CD4-positive, alpha-beta T cell (primary cell): Measurements from ENCODE around the gene PSAPL1. TPM values are rescaled to one million over a fixed set of nuclear protein-coding genes. Genes with fewer than 3 reads are reported as not detected.

Experiments used
- ATAC-seq: fragments of 200-7000 bp; cut with Tn5 transposase; one replicate; pipeline ENCODE4 v1.10.0; 2022; ENCODE audit warnings: mild to moderate bottlenecking; ENCODE audit not compliant: poor library complexity
- CTCF ChIA-PET: fragments of 350-600 bp; sonication (Branson Sonifier 250); formaldehyde crosslinking; loops from one replicate; lab custom pipeline; 2021; ENCODE audit warnings: antibody characterized with exemption, inconsistent platforms; lab: Charles Lee
- POLR2A ChIA-PET: fragments of 350-600 bp; sonication (Branson Sonifier 250); formaldehyde crosslinking; loops from one replicate; lab custom pipeline; 2021; ENCODE audit warnings: antibody characterized with exemption, inconsistent platforms; lab: Charles Lee
- DNase-seq, 14 experiments: peaks; one replicate each; pipeline ENCODE4 v3.0.0-alpha.2; 2013 to 2020; ENCODE audit warnings: mixed read lengths in 2 of 14
- H3K27ac ChIP-seq, 2 donors: one replicate each; pipeline versions ENCODE4 v1.5.1 to v1.7.0; 2013; ENCODE audit warnings: low read length in 2 of 2, low read depth in 1 of 2, mild to moderate bottlenecking in 1 of 2
- H3K27me3 ChIP-seq, 2 experiments: 1 replicate in 1 of 2; 2 replicates in 1 of 2; pipeline versions ENCODE4 v1.6.1 to v1.7.0; 2013; ENCODE audit warnings: low read length in 2 of 2, control low read depth in 1 of 2, mild to moderate bottlenecking in 1 of 2, moderate library complexity in 1 of 2; ENCODE audit not compliant: insufficient read depth in 2 of 2, control insufficient read depth in 1 of 2
- H3K36me3 ChIP-seq: one replicate; pipeline ENCODE4 v1.6.1; 2013; ENCODE audit warnings: low read length, control low read depth; ENCODE audit not compliant: insufficient read depth
- H3K4me1 ChIP-seq: one replicate; pipeline ENCODE4 v1.6.1; 2013; ENCODE audit warnings: low read length, control low read depth; ENCODE audit not compliant: insufficient read depth
- H3K4me3 ChIP-seq: one replicate; pipeline ENCODE4 v1.5.1; 2013; ENCODE audit warnings: mild to moderate bottlenecking, low read length, moderate library complexity
- H3K9me3 ChIP-seq, 2 experiments: 1 replicate in 1 of 2; 2 replicates in 1 of 2; pipeline versions ENCODE4 v1.6.1 to v1.7.0; 2013; ENCODE audit warnings: low read length in 2 of 2, mild to moderate bottlenecking in 2 of 2, control low read depth in 1 of 2, moderate library complexity in 1 of 2; ENCODE audit not compliant: control insufficient read depth in 1 of 2, insufficient read depth in 1 of 2
- H3K27ac Mint-ChIP-seq: one replicate; pipeline ENCODE4 v1.8.0; 2020; ENCODE audit warnings: mixed read lengths
- H3K27me3 Mint-ChIP-seq: one replicate; pipeline ENCODE4 v1.8.0; 2021; ENCODE audit warnings: mixed read lengths
- H3K36me3 Mint-ChIP-seq: one replicate; pipeline ENCODE4 v1.8.0; 2021; ENCODE audit warnings: low read depth, mixed read lengths
- H3K4me1 Mint-ChIP-seq: one replicate; pipeline ENCODE4 v1.8.0; 2021; ENCODE audit warnings: low read depth, mixed read lengths
- H3K4me3 Mint-ChIP-seq: one replicate; pipeline ENCODE4 v1.8.0; 2020; ENCODE audit warnings: mild to moderate bottlenecking, mixed read lengths
- H3K9me3 Mint-ChIP-seq: one replicate; pipeline ENCODE4 v1.8.0; 2020; ENCODE audit warnings: mixed read lengths
- CTCF ChIP-seq: fragments of 200-600 bp; IDR thresholded peaks from one replicate; pipeline ENCODE4 v1.8.0; 2022; ENCODE audit warnings: antibody characterized with exemption, mild to moderate bottlenecking
- intact Hi-C, 2 experiments: fragments of 100-400 bp; cut with DNase I in 1 of 2; cut with micrococcal nuclease in 1 of 2; formaldehyde crosslinking; loops; one replicate each; pipeline versions ENCODE4 v1.15.1 to v1.9.0; 2023 to 2025; cut with DNase I, micrococcal nuclease
- total RNA-seq, 174 experiments: library from RNA in 2 of 174; stranded (reverse) in 2 of 174; gene quantifications; one replicate each; pipeline ENCODE4 v1.2.3 and lab custom pipeline; 2021 to 2026

PSAPL1 gene
- total RNA-seq, 2 experiments from 2014 or later, result not detected

- Histone ChIP-seq H3K27me3 (no peaks in the 10 kb centered on the region), H3K36me3 (no peaks in the 10 kb centered on the region), H3K9me3 (peaks cover 0 to 12% of the 10 kb centered on the region in 2 experiments), H3K27ac (no peak overlapping the region), H3K4me3 (no peak overlapping the region), H3K4me1 (no peaks in the 10 kb centered on the region)
- no peaks in the 10 kb centered on the region for H3K36me3 Mint-ChIP-seq
- no peak for ATAC-seq
- H3K9me3 Mint-ChIP-seq, result no peaks in the 10 kb centered on the region
- no peak for TF ChIP-seq CTCF
- no peaks in the 10 kb centered on the region for H3K27me3 Mint-ChIP-seq
- no peak for DNase-seq
- no peaks in the 10 kb centered on the region for H3K4me1 Mint-ChIP-seq
- H3K27ac Mint-ChIP-seq, result no peak overlapping the region
- intact Hi-C loops, result no loop called here
- ChIA-PET CTCF (no interaction called here), POLR2A (no interaction called here)
- H3K4me3 Mint-ChIP-seq, result no peak overlapping the region
Measured at GRCh38 chr4:7433376-7434140, 1.2 kb downstream of the PSAPL1 start.

GRCh38 chr4:7432531-7433375 is 2.0 kb downstream of the PSAPL1 start:
- no peak overlapping the region for H3K27ac ChIP-seq
- intact Hi-C loops, result no loop called here
- H3K27ac Mint-ChIP-seq, result no peak overlapping the region
- H3K4me1 ChIP-seq, result no peaks in the 10 kb centered on the region
- ATAC-seq (no peak), DNase-seq (no peak)
- H3K36me3 Mint-ChIP-seq, result no peaks in the 10 kb centered on the region
- ChIA-PET CTCF (no interaction called here), POLR2A (no interaction called here)
- H3K27me3 ChIP-seq, result no peaks in the 10 kb centered on the region
- H3K9me3 ChIP-seq, result peaks cover 0 to 12% of the 10 kb centered on the region in 2 experiments
- H3K27me3 Mint-ChIP-seq, result no peaks in the 10 kb centered on the region
- no peaks in the 10 kb centered on the region for H3K9me3 Mint-ChIP-seq
- no peak overlapping the region for H3K4me3 ChIP-seq
- no peak overlapping the region for H3K4me3 Mint-ChIP-seq
- TF ChIP-seq CTCF, result no peak
- H3K4me1 Mint-ChIP-seq, result no peaks in the 10 kb centered on the region
- H3K36me3 ChIP-seq, result no peaks in the 10 kb centered on the region

- Mint-ChIP-seq H3K27me3 (no peaks in the 10 kb centered on the region), H3K27ac (no peak overlapping the region), H3K36me3 (no peaks in the 10 kb centered on the region), H3K9me3 (no peaks in the 10 kb centered on the region), H3K4me1 (no peaks in the 10 kb centered on the region), H3K4me3 (no peak overlapping the region)
- Histone ChIP-seq H3K27me3 (no peaks in the 10 kb centered on the region), H3K36me3 (no peaks in the 10 kb centered on the region), H3K27ac (no peak overlapping the region), H3K4me3 (no peak overlapping the region), H3K4me1 (no peaks in the 10 kb centered on the region), H3K9me3 (peaks cover 0 to 12% of the 10 kb centered on the region in 2 experiments)
- ATAC-seq, result no peak
- DNase-seq, result no peak
- no peak for TF ChIP-seq CTCF
- POLR2A ChIA-PET, result no interaction called here
- intact Hi-C loops, result no loop called here
- CTCF ChIA-PET, result no interaction called here
Measured at GRCh38 chr4:7431696-7432530, 2.8 kb downstream of the PSAPL1 start.
